ENCODE measurements around the gene KIRREL3.

Gene KIRREL3

GRCh38 chr11:126997641-126998040 is 2.9 kb downstream of the KIRREL3 start:
- in situ Hi-C loops (cut with MboI; ENCODE audit: low sequenced_read_pairs) = no loop called here

- in situ Hi-C loops (cut with MboI; ENCODE audit: low sequenced_read_pairs) = no loop called here
Observed at GRCh38 chr11:126997196-126997595, 3.4 kb downstream of the KIRREL3 start.

- in situ Hi-C loops (cut with MboI; ENCODE audit: low sequenced_read_pairs) = no loop called here
Observed at GRCh38 chr11:126996036-126996804, 4.3 kb downstream of the KIRREL3 start.

GRCh38 chr11:126993599-126993998 is 7.0 kb downstream of the KIRREL3 start:
- in situ Hi-C loops (cut with MboI; ENCODE audit: low sequenced_read_pairs) = no loop called here

- in situ Hi-C loops (cut with MboI; ENCODE audit: low sequenced_read_pairs) = no loop called here
Observed at GRCh38 chr11:126992804-126993111, 7.8 kb downstream of the KIRREL3 start.

GRCh38 chr11:126992065-126992803 is 8.3 kb downstream of the KIRREL3 start:
- in situ Hi-C loops (cut with MboI; ENCODE audit: low sequenced_read_pairs) = no loop called here

- in situ Hi-C loops (cut with MboI; ENCODE audit: low sequenced_read_pairs) = no loop called here
Observed at GRCh38 chr11:126991596-126991995, 9.0 kb downstream of the KIRREL3 start.

GRCh38 chr11:126990716-126991480 is 9.7 kb downstream of the KIRREL3 start:
- in situ Hi-C loops (cut with MboI; ENCODE audit: low sequenced_read_pairs) = no loop called here

- in situ Hi-C loops (cut with MboI; ENCODE audit: low sequenced_read_pairs) = no loop called here
Observed at GRCh38 chr11:126989942-126990715, 10.4 kb downstream of the KIRREL3 start.

GRCh38 chr11:126988655-126989054 is 11.9 kb downstream of the KIRREL3 start:
- in situ Hi-C loops (cut with MboI; ENCODE audit: low sequenced_read_pairs) = no loop called here

GRCh38 chr11:126981635-126982034 is 18.9 kb downstream of the KIRREL3 start:
- in situ Hi-C loops (cut with MboI; ENCODE audit: low sequenced_read_pairs) = no loop called here

- in situ Hi-C loops (cut with MboI; ENCODE audit: low sequenced_read_pairs) = no loop called here
Observed at GRCh38 chr11:126978911-126979310, 21.7 kb downstream of the KIRREL3 start.

GRCh38 chr11:126978165-126978564 is 22.4 kb downstream of the KIRREL3 start:
- in situ Hi-C loops (cut with MboI; ENCODE audit: low sequenced_read_pairs) = no loop called here

GRCh38 chr11:126973051-126973450 is 27.5 kb downstream of the KIRREL3 start:
- in situ Hi-C loops (cut with MboI; ENCODE audit: low sequenced_read_pairs) = no loop called here

GRCh38 chr11:126971305-126971704 is 29.3 kb downstream of the KIRREL3 start:
- in situ Hi-C loops (cut with MboI; ENCODE audit: low sequenced_read_pairs) = no loop called here

- in situ Hi-C loops (cut with MboI; ENCODE audit: low sequenced_read_pairs) = no loop called here
Observed at GRCh38 chr11:126969865-126970479, 30.6 kb downstream of the KIRREL3 start.

GRCh38 chr11:126968915-126969314 is 31.7 kb downstream of the KIRREL3 start:
- in situ Hi-C loops (cut with MboI; ENCODE audit: low sequenced_read_pairs) = no loop called here

- in situ Hi-C loops (cut with MboI; ENCODE audit: low sequenced_read_pairs) = no loop called here
Observed at GRCh38 chr11:126965331-126965730, 35.2 kb downstream of the KIRREL3 start.

GRCh38 chr11:126963603-126964363 is 36.8 kb downstream of the KIRREL3 start:
- in situ Hi-C loops (cut with MboI; ENCODE audit: low sequenced_read_pairs) = no loop called here

GRCh38 chr11:126963115-126963514 is 37.5 kb downstream of the KIRREL3 start:
- in situ Hi-C loops (cut with MboI; ENCODE audit: low sequenced_read_pairs) = no loop called here
